Measurements from ENCODE around the gene BAZ2B.

BAZ2B gene

GRCh38 chr2:159564081-159564480 lies 52.3 kb downstream of the BAZ2B start:
- H3K4me1 Mint-ChIP-seq (ENCODE audit: low read depth), result no peaks in the 10 kb centered on the region
- no peak overlapping the region for H3K4me3 Mint-ChIP-seq
- H3K36me3 Mint-ChIP-seq, result peaks cover 3% of the 10 kb centered on the region
- no peak overlapping the region for H3K27ac Mint-ChIP-seq
- no peaks in the 10 kb centered on the region for H3K9me3 Mint-ChIP-seq (ENCODE audit: low read depth)
- no peaks in the 10 kb centered on the region for H3K27me3 Mint-ChIP-seq

GRCh38 chr2:159562248-159562647 lies 54.1 kb downstream of the BAZ2B start:
- Mint-ChIP-seq H3K27me3 (no peaks in the 10 kb centered on the region), H3K4me3 (no peak overlapping the region)

GRCh38 chr2:159561786-159562185 lies 54.6 kb downstream of the BAZ2B start:
- H3K4me1 Mint-ChIP-seq (ENCODE audit: low read depth), result no peaks in the 10 kb centered on the region
- H3K4me3 Mint-ChIP-seq, result no peak overlapping the region
- H3K9me3 Mint-ChIP-seq (ENCODE audit: low read depth), result no peaks in the 10 kb centered on the region
- no peak overlapping the region for H3K27ac Mint-ChIP-seq
- peaks cover 3% of the 10 kb centered on the region for H3K36me3 Mint-ChIP-seq
- no peaks in the 10 kb centered on the region for H3K27me3 Mint-ChIP-seq

More at GRCh38 chr2:159562248-159562647, 54.1 kb downstream of the BAZ2B start:
- Mint-ChIP-seq H3K27ac (no peak overlapping the region), H3K36me3 (peaks cover 3% of the 10 kb centered on the region), H3K9me3 (ENCODE audit: low read depth) (no peaks in the 10 kb centered on the region), H3K4me1 (ENCODE audit: low read depth) (no peaks in the 10 kb centered on the region)

- Mint-ChIP-seq H3K27me3 (no peaks in the 10 kb centered on the region), H3K4me3 (no peak overlapping the region), H3K27ac (no peak overlapping the region), H3K4me1 (ENCODE audit: low read depth) (no peaks in the 10 kb centered on the region), H3K9me3 (ENCODE audit: low read depth) (no peaks in the 10 kb centered on the region), H3K36me3 (peaks cover 3% of the 10 kb centered on the region)
Observed at GRCh38 chr2:159561242-159561641, 55.1 kb downstream of the BAZ2B start.

- Mint-ChIP-seq H3K4me3 (no peak overlapping the region), H3K36me3 (no peaks in the 10 kb centered on the region), H3K27ac (no peak overlapping the region), H3K4me1 (ENCODE audit: low read depth) (no peaks in the 10 kb centered on the region), H3K27me3 (no peaks in the 10 kb centered on the region), H3K9me3 (ENCODE audit: low read depth) (no peaks in the 10 kb centered on the region)
Observed at GRCh38 chr2:159559034-159559433, 57.3 kb downstream of the BAZ2B start.

GRCh38 chr2:159558479-159558878 lies 57.9 kb downstream of the BAZ2B start:
- Mint-ChIP-seq H3K36me3 (no peaks in the 10 kb centered on the region), H3K4me1 (ENCODE audit: low read depth) (no peaks in the 10 kb centered on the region), H3K9me3 (ENCODE audit: low read depth) (no peaks in the 10 kb centered on the region), H3K27me3 (no peaks in the 10 kb centered on the region), H3K27ac (no peak overlapping the region), H3K4me3 (no peak overlapping the region)

- H3K9me3 Mint-ChIP-seq (ENCODE audit: low read depth), result no peaks in the 10 kb centered on the region
- H3K27me3 Mint-ChIP-seq, result no peaks in the 10 kb centered on the region
- no peaks in the 10 kb centered on the region for H3K4me1 Mint-ChIP-seq (ENCODE audit: low read depth)
- no peak overlapping the region for H3K4me3 Mint-ChIP-seq
- no peaks in the 10 kb centered on the region for H3K36me3 Mint-ChIP-seq
- no peak overlapping the region for H3K27ac Mint-ChIP-seq
Observed at GRCh38 chr2:159557437-159558034, 58.8 kb downstream of the BAZ2B start.

GRCh38 chr2:159555651-159556392 lies 60.5 kb downstream of the BAZ2B start:
- no peaks in the 10 kb centered on the region for H3K4me1 Mint-ChIP-seq (ENCODE audit: low read depth)
- no peak overlapping the region for H3K4me3 Mint-ChIP-seq
- no peak overlapping the region for H3K27ac Mint-ChIP-seq
- H3K9me3 Mint-ChIP-seq (ENCODE audit: low read depth), result no peaks in the 10 kb centered on the region
- H3K36me3 Mint-ChIP-seq, result no peaks in the 10 kb centered on the region
- no peaks in the 10 kb centered on the region for H3K27me3 Mint-ChIP-seq

GRCh38 chr2:159553727-159554126 lies 62.6 kb downstream of the BAZ2B start:
- Mint-ChIP-seq H3K9me3 (ENCODE audit: low read depth) (no peaks in the 10 kb centered on the region), H3K27me3 (no peaks in the 10 kb centered on the region), H3K4me1 (ENCODE audit: low read depth) (peaks cover 4% of the 10 kb centered on the region), H3K4me3 (no peak overlapping the region), H3K27ac (no peak overlapping the region), H3K36me3 (peaks cover 3% of the 10 kb centered on the region)

GRCh38 chr2:159551806-159552205 lies 64.5 kb downstream of the BAZ2B start:
- H3K4me1 Mint-ChIP-seq (ENCODE audit: low read depth), result peaks cover 4% of the 10 kb centered on the region
- H3K36me3 Mint-ChIP-seq, result peaks cover 3% of the 10 kb centered on the region
- no peak overlapping the region for H3K27ac Mint-ChIP-seq
- no peaks in the 10 kb centered on the region for H3K27me3 Mint-ChIP-seq
- no peaks in the 10 kb centered on the region for H3K9me3 Mint-ChIP-seq (ENCODE audit: low read depth)
- H3K4me3 Mint-ChIP-seq, result no peak overlapping the region

GRCh38 chr2:159550231-159550630 lies 66.1 kb downstream of the BAZ2B start:
- H3K27me3 Mint-ChIP-seq, result no peaks in the 10 kb centered on the region
- H3K9me3 Mint-ChIP-seq (ENCODE audit: low read depth), result no peaks in the 10 kb centered on the region
- H3K4me3 Mint-ChIP-seq, result no peak overlapping the region
- H3K36me3 Mint-ChIP-seq, result peaks cover 4% of the 10 kb centered on the region
- peaks cover 4% of the 10 kb centered on the region for H3K4me1 Mint-ChIP-seq (ENCODE audit: low read depth)
- no peak overlapping the region for H3K27ac Mint-ChIP-seq

GRCh38 chr2:159549234-159549633 lies 67.1 kb downstream of the BAZ2B start:
- Mint-ChIP-seq H3K36me3 (peaks cover 7% of the 10 kb centered on the region), H3K4me3 (no peak overlapping the region), H3K27me3 (no peaks in the 10 kb centered on the region), H3K27ac (no peak overlapping the region), H3K4me1 (ENCODE audit: low read depth) (peaks cover 4% of the 10 kb centered on the region), H3K9me3 (ENCODE audit: low read depth) (no peaks in the 10 kb centered on the region)

GRCh38 chr2:159546716-159547430 lies 69.5 kb downstream of the BAZ2B start:
- Mint-ChIP-seq H3K27me3 (no peaks in the 10 kb centered on the region), H3K27ac (no peak overlapping the region), H3K4me1 (ENCODE audit: low read depth) (peaks cover 4% of the 10 kb centered on the region), H3K4me3 (no peak overlapping the region), H3K36me3 (peaks cover 11% of the 10 kb centered on the region), H3K9me3 (ENCODE audit: low read depth) (peaks cover 4% of the 10 kb centered on the region)

GRCh38 chr2:159546039-159546438 lies 70.3 kb downstream of the BAZ2B start:
- peaks cover 4% of the 10 kb centered on the region for H3K4me1 Mint-ChIP-seq (ENCODE audit: low read depth)
- peaks cover 16% of the 10 kb centered on the region for H3K36me3 Mint-ChIP-seq
- H3K9me3 Mint-ChIP-seq (ENCODE audit: low read depth), result peaks cover 7% of the 10 kb centered on the region
- no peaks in the 10 kb centered on the region for H3K27me3 Mint-ChIP-seq
- H3K4me3 Mint-ChIP-seq, result no peak overlapping the region
- H3K27ac Mint-ChIP-seq, result no peak overlapping the region

GRCh38 chr2:159545085-159545484 lies 71.3 kb downstream of the BAZ2B start:
- H3K27ac Mint-ChIP-seq, result no peak overlapping the region
- peaks cover 16% of the 10 kb centered on the region for H3K36me3 Mint-ChIP-seq
- H3K9me3 Mint-ChIP-seq (ENCODE audit: low read depth), result peaks cover 7% of the 10 kb centered on the region
- no peaks in the 10 kb centered on the region for H3K27me3 Mint-ChIP-seq
- H3K4me1 Mint-ChIP-seq (ENCODE audit: low read depth), result peaks cover 4% of the 10 kb centered on the region
- no peak overlapping the region for H3K4me3 Mint-ChIP-seq

Data from activated naive CD8-positive, alpha-beta T cell (primary cell).